HG03442 (cell line): ENCODE results near the gene ALDH2.
"Not testable (repeated sequence)": the region's sequence is repeated elsewhere in the genome, so short reads cannot be mapped to it uniquely, and the experiment has no call there.

Experiments
- ATAC-seq: cut with Tn5 transposase; IDR thresholded peaks from one replicate; pipeline ENCODE4 v1.9.1; 2021; ENCODE audit warnings: mild to moderate bottlenecking, moderate library complexity; ENCODE audit not compliant: unreplicated experiment

ALDH2 gene

GRCh38 chr12:111758120-111758561 is 8.6 kb upstream of the ALDH2 start:
- ATAC-seq, result no peak

- no peak for ATAC-seq
Measured at GRCh38 chr12:111759271-111759670, 7.5 kb upstream of the ALDH2 start.

- ATAC-seq, result no peak
Measured at GRCh38 chr12:111759991-111760390, 6.7 kb upstream of the ALDH2 start.

- ATAC-seq, result no peak
Measured at GRCh38 chr12:111761099-111761498, 5.6 kb upstream of the ALDH2 start.

DNA sequence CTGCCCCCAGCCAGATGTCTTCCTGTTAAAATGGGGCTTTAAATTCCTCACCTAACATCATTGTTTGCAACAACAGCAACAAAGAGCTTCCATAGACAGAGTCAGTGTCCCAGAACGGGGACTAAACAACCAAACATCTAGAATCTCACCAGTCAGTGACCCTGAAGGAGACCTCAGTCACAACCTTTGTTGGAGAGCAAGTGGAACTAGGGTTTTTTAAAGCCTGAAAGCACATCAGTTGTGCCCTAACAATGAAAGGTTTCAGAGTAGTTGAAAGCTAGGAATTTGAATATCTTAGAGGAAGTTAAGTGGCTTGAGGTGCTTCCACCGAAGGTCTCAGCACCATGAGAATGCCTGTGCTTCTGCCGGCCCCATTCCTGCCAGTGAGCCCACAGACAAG is 5.0 kb upstream of the ALDH2 start:
- ATAC-seq, result no peak

GRCh38 chr12:111763552-111763951 is 3.2 kb upstream of the ALDH2 start:
- ATAC-seq, result not testable (repeated sequence)

DNA sequence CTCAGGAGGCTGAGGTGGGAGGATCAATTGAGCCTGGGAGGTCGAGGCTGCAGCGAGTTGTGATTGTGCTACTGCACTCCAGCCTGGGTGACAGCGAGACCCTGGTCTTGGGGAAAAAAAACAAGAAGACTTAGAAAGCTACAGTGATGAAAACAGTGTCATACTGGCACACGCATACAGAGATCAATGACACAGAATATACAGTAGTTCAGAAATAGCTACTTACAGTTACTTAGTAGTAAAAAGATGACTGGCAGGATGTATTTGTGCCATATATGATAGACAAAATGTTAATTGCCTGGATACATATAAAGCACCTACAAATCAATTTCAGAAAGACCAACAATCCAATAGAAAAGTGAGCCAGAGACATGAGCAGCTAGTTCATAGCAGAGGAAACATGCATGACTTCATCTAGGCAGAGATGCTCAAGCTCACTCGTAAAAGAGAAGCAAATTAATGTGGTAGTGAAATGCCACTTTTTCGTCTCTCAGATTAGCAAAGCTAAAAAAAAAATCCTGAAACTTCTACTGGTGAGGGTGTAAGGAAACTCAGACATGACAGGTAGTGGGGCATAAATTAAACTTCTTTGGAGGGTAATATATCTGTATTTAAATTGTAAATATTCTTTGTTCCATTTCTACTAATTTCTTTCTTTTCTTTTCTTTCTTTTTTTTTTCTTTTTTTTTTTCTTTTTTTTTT is 2.5 kb upstream of the ALDH2 start:
- ATAC-seq, result no peak

DNA sequence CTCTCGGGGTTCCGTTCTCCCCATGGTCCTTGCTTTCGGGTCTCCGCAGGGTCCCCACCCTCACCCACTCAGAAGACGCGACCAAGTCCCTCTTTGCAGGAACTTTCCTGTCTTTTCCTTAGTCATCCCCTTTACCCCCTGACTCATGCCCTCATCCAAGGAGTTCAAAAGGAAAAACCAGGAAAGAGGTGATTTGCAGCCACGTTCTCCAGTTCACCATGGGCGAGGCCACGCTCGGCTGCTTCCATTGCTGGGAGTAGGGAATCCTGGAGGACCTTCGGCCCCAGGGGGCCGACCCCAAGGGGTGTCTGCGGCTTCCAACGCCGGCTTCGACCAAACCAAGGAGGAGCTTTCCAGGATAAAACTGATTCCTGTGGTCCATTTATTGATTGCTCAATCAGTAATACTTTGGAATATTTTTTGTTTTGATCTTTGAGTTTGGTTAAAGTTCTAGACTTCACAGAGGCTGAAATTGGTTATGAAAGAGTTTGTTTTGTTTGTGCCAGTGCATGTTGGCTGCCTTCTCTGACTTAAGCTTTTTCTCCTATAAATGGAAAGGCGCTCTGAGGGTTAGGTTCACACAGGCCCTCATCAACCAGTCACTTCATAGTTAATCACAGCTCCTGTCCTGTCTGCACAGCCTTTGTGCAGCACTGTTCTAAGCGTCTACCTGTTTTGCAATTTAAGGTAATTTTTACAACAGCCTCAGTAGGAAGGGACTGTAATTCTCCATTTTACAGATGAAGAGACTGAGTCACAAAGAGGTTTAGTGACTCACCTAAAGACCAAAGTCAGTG is 827 bp downstream of the ALDH2 start:
- ATAC-seq, result no peak

DNA sequence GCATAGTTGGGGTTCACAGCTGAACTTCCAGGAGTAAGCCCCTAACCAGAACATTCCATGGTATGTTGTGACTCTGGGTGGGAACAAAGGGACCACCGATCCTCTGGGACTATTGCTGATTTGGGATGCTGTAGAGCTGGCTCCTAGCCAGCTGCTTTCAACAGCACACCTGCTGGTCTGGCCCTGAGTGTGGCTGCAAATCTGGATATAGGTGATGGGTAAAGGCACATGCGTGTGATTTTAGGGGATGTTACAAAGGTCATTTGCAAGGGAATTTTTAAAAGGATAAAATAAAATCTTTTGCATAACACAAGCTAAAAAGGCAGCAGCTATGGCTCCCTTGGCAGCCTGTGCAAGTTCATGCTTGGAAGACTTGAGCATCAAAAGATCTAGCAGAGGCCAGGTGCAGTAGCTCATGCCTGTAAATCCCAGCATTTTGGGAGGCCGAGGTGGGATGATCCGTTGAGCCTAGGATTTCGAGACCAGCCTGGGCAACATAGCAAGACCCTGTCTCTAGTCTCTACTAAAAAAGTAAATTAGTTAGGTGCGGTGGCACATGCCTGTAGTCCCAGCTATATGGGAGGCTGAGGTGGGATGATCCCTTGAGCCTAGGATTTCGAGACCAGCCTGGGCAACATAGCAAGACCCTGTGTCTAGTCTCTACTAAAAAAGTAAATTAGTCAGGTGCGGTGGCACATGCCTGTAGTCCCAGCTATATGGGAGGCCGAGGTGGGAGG is 1.6 kb downstream of the ALDH2 start:
- no peak for ATAC-seq

- ATAC-seq, result no peak
Measured at GRCh38 chr12:111769599-111769998, 2.9 kb downstream of the ALDH2 start.

DNA sequence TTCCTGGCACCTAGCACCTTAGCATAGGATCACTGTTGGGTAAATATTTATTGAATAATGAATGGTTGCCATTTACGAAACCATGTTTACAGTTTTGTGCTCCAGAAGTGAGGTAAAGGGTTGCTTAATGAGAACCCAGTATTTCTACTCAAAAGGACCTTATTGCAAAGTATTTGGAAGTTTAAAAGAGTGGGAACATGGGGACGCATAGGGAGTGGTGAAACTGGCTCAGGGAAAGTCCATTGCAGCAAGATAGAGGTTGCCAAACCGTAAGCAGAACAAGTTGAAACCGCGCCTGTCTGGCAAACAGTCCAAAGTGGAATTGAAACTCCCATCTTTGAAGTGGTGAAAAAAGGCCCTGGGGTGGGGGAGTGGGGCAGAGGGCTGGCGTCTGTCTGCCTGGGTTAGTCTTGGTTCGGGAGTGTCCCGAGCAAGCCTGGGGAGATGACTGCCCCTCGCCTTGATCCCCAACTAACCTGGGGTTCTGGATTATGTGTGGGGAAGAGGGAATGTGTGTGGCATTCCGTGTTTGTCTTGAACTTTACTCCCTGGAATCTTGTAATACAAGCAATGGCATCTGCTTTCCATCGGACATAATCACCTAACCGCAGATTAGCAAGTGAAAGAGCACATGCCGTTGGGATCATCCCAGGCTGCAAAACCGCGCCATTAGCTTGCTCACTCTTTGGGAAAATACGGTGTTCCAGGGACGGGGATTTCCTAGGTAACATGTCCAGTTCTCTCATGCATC is 7.2 kb downstream of the ALDH2 start:
- no peak for ATAC-seq

GRCh38 chr12:111775205-111776193 is 8.8 kb downstream of the ALDH2 start:
- peak; percentile 53 for ATAC-seq

GRCh38 chr12:111776836-111777344 is 10.2 kb downstream of the ALDH2 start:
- ATAC-seq, result no peak

GRCh38 chr12:111777345-111778045 is 10.8 kb downstream of the ALDH2 start:
- ATAC-seq, result no peak

DNA sequence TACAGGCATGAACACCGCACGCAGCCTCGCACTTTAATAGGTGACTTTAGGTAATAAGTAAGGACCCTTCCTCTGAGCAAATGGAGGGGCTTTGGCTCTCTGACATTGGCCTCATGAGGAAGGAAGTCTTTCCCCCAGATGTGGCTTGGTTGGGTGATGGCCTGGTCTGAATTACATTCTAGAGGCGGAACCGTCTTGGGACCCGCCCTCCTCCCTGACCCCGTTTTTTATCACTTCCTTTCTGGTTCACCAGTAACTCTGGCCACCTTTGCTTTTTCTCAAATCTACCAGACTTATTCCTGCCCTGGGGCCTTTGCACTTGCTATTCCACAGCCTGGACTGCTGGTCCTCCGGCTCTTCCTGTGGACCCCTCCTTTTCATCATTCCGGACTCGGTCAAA is 13.4 kb downstream of the ALDH2 start:
- ATAC-seq, result no peak

GRCh38 chr12:111780615-111781014 is 13.9 kb downstream of the ALDH2 start:
- no peak for ATAC-seq

GRCh38 chr12:111781085-111781658 is 14.4 kb downstream of the ALDH2 start:
- ATAC-seq, result no peak

DNA sequence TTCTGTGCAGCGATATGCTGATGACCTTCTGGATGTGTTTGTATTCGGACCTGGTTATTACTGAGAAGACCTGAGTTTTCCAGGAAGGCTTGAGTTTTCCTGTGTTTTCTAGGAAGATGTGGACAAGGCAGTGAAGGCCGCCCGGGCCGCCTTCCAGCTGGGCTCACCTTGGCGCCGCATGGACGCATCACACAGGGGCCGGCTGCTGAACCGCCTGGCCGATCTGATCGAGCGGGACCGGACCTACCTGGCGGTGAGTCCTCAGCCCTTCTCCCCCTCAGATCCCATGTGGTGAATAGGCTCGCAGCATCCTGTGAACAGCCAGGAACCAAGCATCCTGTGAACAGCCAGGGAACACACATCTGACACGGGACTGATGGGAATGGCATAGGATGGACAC is 16.3 kb downstream of the ALDH2 start:
- ATAC-seq, result no peak

DNA sequence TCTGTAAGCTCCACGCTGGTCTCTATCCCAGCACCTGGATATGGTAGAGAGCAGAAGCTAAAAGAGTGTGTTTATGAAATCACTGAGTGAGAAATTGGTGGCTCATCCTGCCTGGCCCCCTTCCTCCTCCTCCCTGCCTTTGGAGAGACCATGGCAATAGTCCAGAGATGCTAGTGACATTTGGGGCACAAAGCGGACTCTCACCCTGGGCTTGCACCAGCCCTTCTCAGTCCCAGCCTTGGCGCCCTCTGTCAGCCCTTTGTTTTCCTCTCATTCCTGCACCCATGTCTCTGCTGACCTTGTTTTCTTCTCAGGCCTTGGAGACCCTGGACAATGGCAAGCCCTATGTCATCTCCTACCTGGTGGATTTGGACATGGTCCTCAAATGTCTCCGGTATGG is 18.2 kb downstream of the ALDH2 start:
- no peak for ATAC-seq
